Activated CD8-positive, alpha-beta memory T cell treated with anti-CD3 and anti-CD28 coated beads for 36 hours (primary cell): ENCODE data around the gene GUK1. TPM values are rescaled to one million over a fixed set of nuclear protein-coding genes. Genes with fewer than 3 reads are reported as not detected.

Experiments used
- CTCF ChIA-PET: fragments of 350-600 bp; sonication (Branson Sonifier 250); formaldehyde crosslinking; loops from one replicate; lab custom pipeline; 2021; ENCODE audit warnings: antibody characterized with exemption; lab: Charles Lee
- POLR2A ChIA-PET: fragments of 350-600 bp; sonication (Branson Sonifier 250); formaldehyde crosslinking; loops from one replicate; lab custom pipeline; 2021; ENCODE audit warnings: antibody characterized with exemption; lab: Charles Lee
- total RNA-seq, 2 experiments: library from RNA; stranded (reverse); gene quantifications; one replicate each; pipeline ENCODE4 v1.2.3, GENCODE V29; 2021

The GUK1 gene
- total RNA-seq, 2 experiments from 2014 or later: 264 to 267 TPM

GRCh38 chr1:228154670-228155571 lies 14.8 kb downstream of the GUK1 start:
- POLR2A ChIA-PET: no interaction called here

GRCh38 chr1:228155596-228156514 lies 15.8 kb downstream of the GUK1 start:
- CTCF ChIA-PET: interaction anchor here (1.2 to 1.5 kb wide), 2 partner anchors 9 kb away, joined by 3 to 4 read pairs; partner anchors contain the start of gene IBA57
- POLR2A ChIA-PET: no interaction called here

More at GRCh38 chr1:228154670-228155571, 14.8 kb downstream of the GUK1 start:
- CTCF ChIA-PET: interaction anchor here (1.5 kb wide), 1 partner anchor 10 kb away, joined by 4 read pairs; no protein-coding TSS in a partner anchor

- POLR2A ChIA-PET: no interaction called here
- CTCF ChIA-PET: interaction anchor here (1.2 kb wide), 1 partner anchor 9 kb away, joined by 3 read pairs; the partner anchor contains the start of gene IBA57
Measured at GRCh38 chr1:228156515-228156881, 16.4 kb downstream of the GUK1 start.

GRCh38 chr1:228156941-228157728 lies 17.1 kb downstream of the GUK1 start:
- POLR2A ChIA-PET: interaction anchor here (0.6 kb wide), 1 partner anchor 17 kb away, joined by 4 read pairs; the partner anchor contains the start of gene GUK1
- CTCF ChIA-PET: interaction anchor here (1.2 kb wide), 1 partner anchor 8 kb away, joined by 3 read pairs; the partner anchor contains the start of gene IBA57

- ChIA-PET CTCF (no interaction called here), POLR2A (no interaction called here)
Measured at GRCh38 chr1:228157729-228158126, 17.6 kb downstream of the GUK1 start.

GRCh38 chr1:228158151-228159007 lies 18.3 kb downstream of the GUK1 start:
- ChIA-PET CTCF (no interaction called here), POLR2A (no interaction called here)

GRCh38 chr1:228159008-228159665 lies 19.1 kb downstream of the GUK1 start:
- POLR2A ChIA-PET: no interaction called here
- CTCF ChIA-PET: no interaction called here

GRCh38 chr1:228160201-228160761 lies 20.2 kb downstream of the GUK1 start:
- POLR2A ChIA-PET: no interaction called here

GRCh38 chr1:228161362-228161761 lies 21.3 kb downstream of the GUK1 start:
- ChIA-PET POLR2A (interaction anchor here (1.5 kb wide), 1 partner anchor 18 kb away, joined by 3 read pairs; no protein-coding TSS in a partner anchor), CTCF (no interaction called here)

More at GRCh38 chr1:228160201-228160761, 20.2 kb downstream of the GUK1 start:
- CTCF ChIA-PET: no interaction called here

GRCh38 chr1:228161866-228162265 lies 21.8 kb downstream of the GUK1 start:
- POLR2A ChIA-PET: interaction anchor here (0.6 to 1.5 kb wide), 2 partner anchors 19 to 68 kb away, joined by 3 read pairs; no protein-coding TSS in a partner anchor
- CTCF ChIA-PET: no interaction called here

GRCh38 chr1:228162286-228163006 lies 22.4 kb downstream of the GUK1 start:
- POLR2A ChIA-PET: interaction anchor here (0.6 to 1.5 kb wide), 2 partner anchors 19 to 69 kb away, joined by 3 read pairs; no protein-coding TSS in a partner anchor
- CTCF ChIA-PET: no interaction called here

- POLR2A ChIA-PET: interaction anchor here (1.5 kb wide), 1 partner anchor 20 kb away, joined by 3 read pairs; no protein-coding TSS in a partner anchor
- CTCF ChIA-PET: no interaction called here
Measured at GRCh38 chr1:228163007-228163753, 23.1 kb downstream of the GUK1 start.

- ChIA-PET CTCF (interaction anchor here (1.7 to 3.8 kb wide), 3 partner anchors 21 to 33 kb away, joined by 8 to 22 read pairs (median 11); partner anchors contain the start of gene GUK1), POLR2A (no interaction called here)
Measured at GRCh38 chr1:228163776-228164519, 23.9 kb downstream of the GUK1 start.

GRCh38 chr1:228164561-228165371 lies 24.7 kb downstream of the GUK1 start:
- ChIA-PET CTCF (interaction anchor here (0.7 to 3.8 kb wide), 9 partner anchors 8 to 294 kb away, joined by 3 to 22 read pairs (median 8); partner anchors contain the start of gene GUK1), POLR2A (interaction anchor here (0.7 to 2.2 kb wide), 7 partner anchors 13 to 248 kb away, joined by 3 to 13 read pairs (median 3); partner anchors contain the start of gene GUK1)
